Cardiac fibroblast (primary cell): Measurements from ENCODE around the gene SETDB2.

Source experiments
- DNase-seq, 2 donors: peaks; one replicate each; pipeline versions ENCODE4 v3.0.0 to v3.0.0-alpha.2; 2010; ENCODE audit warnings: low read depth in 2 of 2
- H3K4me3 ChIP-seq, 2 donors: replicated peaks in 1 of 2; 1 replicate in 1 of 2; 2 replicates in 1 of 2; pipeline ENCODE4 v1.5.1; 2011; ENCODE audit warnings: low read depth in 2 of 2, low read length in 2 of 2, mild to moderate bottlenecking in 2 of 2, moderate library complexity in 1 of 2
- CTCF ChIP-seq: IDR thresholded peaks from one replicate; pipeline ENCODE4 v1.5.1; 2011; ENCODE audit warnings: low read depth, mild to moderate bottlenecking, low read length, inconsistent platforms

Gene SETDB2

GRCh38 chr13:49443704-49444523 lies at the start of gene SETDB2, which contains the start of gene CAB39L:
Gene SETDB2, plus strand, starts transcription at chr13:49444274. Its CDS starts 7,620 bp downstream, at chr13:49451894.
Gene CAB39L, minus strand, starts transcription at chr13:49444064. Its CDS starts 61,154 bp downstream, at chr13:49382910.
- TF ChIP-seq CTCF = peak; percentile 47
- H3K4me3 ChIP-seq = peak within 1 kb of the TSS; percentile 67 to 90
- DNase-seq = peak; percentile 99

GRCh38 chr13:49395451-49395865 lies 48.6 kb upstream of the SETDB2 start:
- no peak overlapping the region for H3K4me3 ChIP-seq
- peak; percentile 19 to 36 for DNase-seq
- TF ChIP-seq CTCF = no peak

GRCh38 chr13:49395878-49396380 lies 48.1 kb upstream of the SETDB2 start:
- DNase-seq = no peak
- no peak overlapping the region for H3K4me3 ChIP-seq
- TF ChIP-seq CTCF = no peak

- H3K4me3 ChIP-seq = no peak overlapping the region
- no peak for TF ChIP-seq CTCF
- DNase-seq = no peak
These were observed 44.1 kb upstream of the SETDB2 start for GRCh38 chr13:49399801-49400472.

GRCh38 chr13:49400755-49401659 lies 43.1 kb upstream of the SETDB2 start:
- peak; percentile 32 to 75 for DNase-seq
- TF ChIP-seq CTCF = no peak
- no peak overlapping the region for H3K4me3 ChIP-seq
